Measurements from ENCODE around the gene SPOCK1.

GRCh38 chr5:136979131-136979530, 520.0 kb downstream of the SPOCK1 start:
- no peak for TF ChIP-seq CENPT (CRISPR knock-in tag; IDR thresholded peaks at IDR 0.05; ENCODE audit: low read depth)
- TF ChIP-seq PCBP2 (optimal IDR thresholded peaks at IDR 0.05; ENCODE audit: low read depth, low read length, poor library complexity, severe bottlenecking), result no peak
- TF ChIP-seq ZBTB8A (CRISPR knock-in tag; IDR thresholded peaks at IDR 0.05; ENCODE audit: borderline replicate concordance, low read depth), result no peak
- no peak for TF ChIP-seq SATB2 (CRISPR knock-in tag; IDR thresholded peaks at IDR 0.05)
- TF ChIP-seq ZNF644 (CRISPR knock-in tag; IDR thresholded peaks at IDR 0.05; ENCODE audit: low read depth), result no peak
- TF ChIP-seq, protein P1, sequence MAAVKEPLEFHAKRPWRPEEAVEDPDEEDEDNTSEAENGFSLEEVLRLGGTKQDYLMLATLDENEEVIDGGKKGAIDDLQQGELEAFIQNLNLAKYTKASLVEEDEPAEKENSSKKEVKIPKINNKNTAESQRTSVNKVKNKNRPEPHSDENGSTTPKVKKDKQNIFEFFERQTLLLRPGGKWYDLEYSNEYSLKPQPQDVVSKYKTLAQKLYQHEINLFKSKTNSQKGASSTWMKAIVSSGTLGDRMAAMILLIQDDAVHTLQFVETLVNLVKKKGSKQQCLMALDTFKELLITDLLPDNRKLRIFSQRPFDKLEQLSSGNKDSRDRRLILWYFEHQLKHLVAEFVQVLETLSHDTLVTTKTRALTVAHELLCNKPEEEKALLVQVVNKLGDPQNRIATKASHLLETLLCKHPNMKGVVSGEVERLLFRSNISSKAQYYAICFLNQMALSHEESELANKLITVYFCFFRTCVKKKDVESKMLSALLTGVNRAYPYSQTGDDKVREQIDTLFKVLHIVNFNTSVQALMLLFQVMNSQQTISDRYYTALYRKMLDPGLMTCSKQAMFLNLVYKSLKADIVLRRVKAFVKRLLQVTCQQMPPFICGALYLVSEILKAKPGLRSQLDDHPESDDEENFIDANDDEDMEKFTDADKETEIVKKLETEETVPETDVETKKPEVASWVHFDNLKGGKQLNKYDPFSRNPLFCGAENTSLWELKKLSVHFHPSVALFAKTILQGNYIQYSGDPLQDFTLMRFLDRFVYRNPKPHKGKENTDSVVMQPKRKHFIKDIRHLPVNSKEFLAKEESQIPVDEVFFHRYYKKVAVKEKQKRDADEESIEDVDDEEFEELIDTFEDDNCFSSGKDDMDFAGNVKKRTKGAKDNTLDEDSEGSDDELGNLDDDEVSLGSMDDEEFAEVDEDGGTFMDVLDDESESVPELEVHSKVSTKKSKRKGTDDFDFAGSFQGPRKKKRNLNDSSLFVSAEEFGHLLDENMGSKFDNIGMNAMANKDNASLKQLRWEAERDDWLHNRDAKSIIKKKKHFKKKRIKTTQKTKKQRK (IDR thresholded peaks at IDR 0.05; ENCODE audit: low read length), result no peak
- no peak for TF ChIP-seq KAT2B (IDR thresholded peaks at IDR 0.05; ENCODE audit: borderline replicate concordance, low read depth, low read length)
- no peak for TF ChIP-seq ZNF766 (CRISPR knock-in tag; IDR thresholded peaks at IDR 0.05; ENCODE audit: borderline replicate concordance)
- no peak for TF ChIP-seq ZNF441 (CRISPR knock-in tag; IDR thresholded peaks at IDR 0.05; ENCODE audit: borderline replicate concordance)
